Liver (tissue), 9 donors: ENCODE data around the gene NXN. TPM values are rescaled to one million over a fixed set of nuclear protein-coding genes. Genes with fewer than 3 reads are reported as not detected.

Experiments
- DNase-seq: peaks from one replicate; pipeline ENCODE4 v3.0.0-alpha.2; 2017; ENCODE audit warnings: low spot score
- H3K27ac ChIP-seq, 2 donors: one replicate each; pipeline ENCODE4 v1.7.0; 2013; ENCODE audit warnings: inconsistent platforms in 2 of 2, low read length in 2 of 2, control low read depth in 1 of 2, low read depth in 1 of 2, mild to moderate bottlenecking in 1 of 2
- H3K27me3 ChIP-seq, 4 donors: one replicate each; pipeline versions ENCODE4 v1.6.1 to v1.7.0; 2013; ENCODE audit warnings: low read length in 3 of 4, inconsistent platforms in 1 of 4, mild to moderate bottlenecking in 1 of 4, moderate library complexity in 1 of 4; ENCODE audit not compliant: control insufficient read depth in 4 of 4, insufficient read depth in 4 of 4
- H3K36me3 ChIP-seq, 4 donors: one replicate each; pipeline versions ENCODE4 v1.6.1 to v1.7.0; 2013; ENCODE audit warnings: low read length in 3 of 4, mild to moderate bottlenecking in 3 of 4, low read depth in 1 of 4, moderate library complexity in 1 of 4; ENCODE audit not compliant: control insufficient read depth in 4 of 4, insufficient read depth in 3 of 4
- H3K4me1 ChIP-seq, 4 donors: one replicate each; pipeline versions ENCODE4 v1.6.1 to v1.7.0; 2013; ENCODE audit warnings: low read length in 3 of 4, mild to moderate bottlenecking in 3 of 4, moderate library complexity in 1 of 4; ENCODE audit not compliant: control insufficient read depth in 4 of 4, insufficient read depth in 4 of 4
- H3K4me3 ChIP-seq, 3 donors: one replicate each; pipeline versions ENCODE4 v1.6.1 to v1.7.0; 2013; ENCODE audit warnings: low read length in 3 of 3, control low read depth in 1 of 3, low read depth in 1 of 3, mild to moderate bottlenecking in 1 of 3
- H3K9ac ChIP-seq, 2 donors: one replicate each; pipeline ENCODE4 v1.7.0; 2013; ENCODE audit warnings: low read length in 2 of 2, mild to moderate bottlenecking in 2 of 2, moderate library complexity in 2 of 2, control low read depth in 1 of 2, low read depth in 1 of 2
- H3K9me3 ChIP-seq, 4 donors: one replicate each; pipeline versions ENCODE4 v1.6.1 to v1.7.0; 2013; ENCODE audit warnings: low read length in 3 of 4; ENCODE audit not compliant: control insufficient read depth in 4 of 4
- FOXA1 ChIP-seq: IDR thresholded peaks from 2 replicates; pipeline ENCODE4 v1.6.1; 2016; ENCODE audit warnings: antibody characterized with exemption
- FOXA2 ChIP-seq: IDR thresholded peaks from 2 replicates; pipeline ENCODE4 v1.6.1; 2016; ENCODE audit warnings: antibody characterized with exemption
- HNF4G ChIP-seq: IDR thresholded peaks from 2 replicates; pipeline ENCODE4 v1.6.1; 2016; ENCODE audit warnings: antibody characterized with exemption
- JUND ChIP-seq, 2 donors: IDR thresholded peaks; 2 replicates each; pipeline ENCODE4 v1.6.1; 2016; ENCODE audit warnings: antibody characterized with exemption in 2 of 2
- NR2F2 ChIP-seq: IDR thresholded peaks from 2 replicates; pipeline ENCODE4 v1.6.1; 2016; ENCODE audit warnings: antibody characterized with exemption
- RAD21 ChIP-seq, 2 donors: IDR thresholded peaks; 2 replicates each; pipeline ENCODE4 v1.6.1; 2016; ENCODE audit warnings: antibody characterized with exemption in 2 of 2, mild to moderate bottlenecking in 2 of 2
- RXRA ChIP-seq, 2 donors: IDR thresholded peaks; 2 replicates each; pipeline ENCODE4 v1.6.1; 2017 to 2018; ENCODE audit warnings: antibody characterized with exemption in 2 of 2, mild to moderate bottlenecking in 1 of 2
- SP1 ChIP-seq: IDR thresholded peaks from 2 replicates; pipeline ENCODE4 v1.6.1; 2018; ENCODE audit warnings: antibody characterized with exemption, mild to moderate bottlenecking
- TAF1 ChIP-seq: conservative IDR thresholded peaks from 2 replicates; pipeline ENCODE4 v1.6.1; 2016; ENCODE audit warnings: antibody characterized with exemption, mild to moderate bottlenecking
- YY1 ChIP-seq: IDR thresholded peaks from 2 replicates; pipeline ENCODE4 v1.6.1; 2016; ENCODE audit warnings: antibody characterized with exemption, mild to moderate bottlenecking
- WGBS: extraction: QIAGEN DNeasy Blood & Tissue Kit; methylation state at CpG from one replicate; pipeline ENCODE4 v1.1.7; 2013; 5-methylcytosine and 5-hydroxymethylcytosine counted together
- polyA plus RNA-seq, 2 donors: library from polyadenylated mRNA; stranded (reverse) in 1 of 2; unstranded in 1 of 2; fragments of 200-250 nt in 1 of 2; fragments of >200 nt in 1 of 2; fragmentation: Nextera tagmentation in 1 of 2; extraction: Ambion mirVana in 1 of 2; gene quantifications; one replicate each; pipeline versions ENCODE4 v1.2.1 to v1.2.3, GENCODE V29; 2013 to 2015
- total RNA-seq, 2 donors: library from RNA; depleted of rRNA; stranded (reverse); fragments of >200 nt; gene quantifications; one replicate each; pipeline ENCODE4 v1.2.3, GENCODE V29; 2014
- TF ChIP-seq, protein P1 (sequence below): IDR thresholded peaks from 2 replicates; pipeline ENCODE4 v1.6.1; 2016; ENCODE audit warnings: antibody characterized with exemption
- TF ChIP-seq, protein P2 (sequence below): IDR thresholded peaks from 2 replicates; pipeline ENCODE4 v1.6.1; 2016; ENCODE audit warnings: antibody characterized with exemption, mild to moderate bottlenecking
- donor health status: healthy.
- donor health status: healthy.
- donor health status: healthy.
- donor health status: healthy.
- donor health status: healthy.

The NXN gene
- total and polyA plus RNA-seq, 4 donors: 2.3 to 4.5 (median 3.3) TPM

DNA sequence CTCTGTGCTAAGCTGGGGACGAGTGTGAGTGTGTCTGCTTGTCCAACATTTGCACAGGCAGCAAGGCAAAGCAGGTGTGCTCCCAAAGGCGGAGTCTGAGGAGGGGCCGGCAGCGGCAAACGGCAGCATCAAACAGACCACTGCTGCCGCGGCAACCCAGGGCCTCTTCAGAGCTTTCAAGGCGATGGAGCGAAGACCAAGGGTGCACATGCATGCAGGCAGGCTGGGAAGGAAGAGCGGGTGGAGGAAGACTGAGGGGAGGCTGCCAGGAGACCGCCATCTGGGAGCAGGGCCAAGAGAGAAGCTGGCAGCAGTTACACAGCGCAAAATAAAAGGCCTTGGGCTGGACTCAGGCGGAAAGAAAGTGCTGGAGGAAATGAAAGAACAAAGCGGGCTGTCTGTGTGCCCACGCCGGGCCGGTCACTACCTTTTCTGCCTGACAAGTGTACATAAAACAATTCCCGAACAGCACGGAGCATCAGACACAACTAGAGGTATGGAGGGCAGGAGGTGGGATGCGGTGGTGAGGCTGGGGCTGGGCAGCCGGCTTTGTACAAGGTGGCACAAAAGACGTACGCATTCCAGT is 25.9 kb upstream of the NXN start:
- 31% methylated on average over 23 of the region's 23 CpGs for WGBS
- Histone ChIP-seq H3K36me3 (peaks cover 3 to 20% (median 13%) of the 10 kb centered on the region in 4 donors), H3K9me3 (no peaks in the 10 kb centered on the region), H3K4me1 (peaks cover 2 to 26% (median 16%) of the 10 kb centered on the region in 4 donors), H3K27me3 (no peaks in the 10 kb centered on the region), H3K4me3 (no peak overlapping the region), H3K27ac (no peak overlapping the region), H3K9ac (no peak overlapping the region)
- DNase-seq: no peak
- TF ChIP-seq FOXA1: no peak
- no peak for TF ChIP-seq FOXA2
- TF ChIP-seq, protein P1, sequence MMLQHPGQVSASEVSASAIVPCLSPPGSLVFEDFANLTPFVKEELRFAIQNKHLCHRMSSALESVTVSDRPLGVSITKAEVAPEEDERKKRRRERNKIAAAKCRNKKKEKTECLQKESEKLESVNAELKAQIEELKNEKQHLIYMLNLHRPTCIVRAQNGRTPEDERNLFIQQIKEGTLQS: no peak
- no peak for TF ChIP-seq JUND (IDR thresholded peaks at IDR 0.05)
- TF ChIP-seq SP1: no peak
- TF ChIP-seq, protein P2, sequence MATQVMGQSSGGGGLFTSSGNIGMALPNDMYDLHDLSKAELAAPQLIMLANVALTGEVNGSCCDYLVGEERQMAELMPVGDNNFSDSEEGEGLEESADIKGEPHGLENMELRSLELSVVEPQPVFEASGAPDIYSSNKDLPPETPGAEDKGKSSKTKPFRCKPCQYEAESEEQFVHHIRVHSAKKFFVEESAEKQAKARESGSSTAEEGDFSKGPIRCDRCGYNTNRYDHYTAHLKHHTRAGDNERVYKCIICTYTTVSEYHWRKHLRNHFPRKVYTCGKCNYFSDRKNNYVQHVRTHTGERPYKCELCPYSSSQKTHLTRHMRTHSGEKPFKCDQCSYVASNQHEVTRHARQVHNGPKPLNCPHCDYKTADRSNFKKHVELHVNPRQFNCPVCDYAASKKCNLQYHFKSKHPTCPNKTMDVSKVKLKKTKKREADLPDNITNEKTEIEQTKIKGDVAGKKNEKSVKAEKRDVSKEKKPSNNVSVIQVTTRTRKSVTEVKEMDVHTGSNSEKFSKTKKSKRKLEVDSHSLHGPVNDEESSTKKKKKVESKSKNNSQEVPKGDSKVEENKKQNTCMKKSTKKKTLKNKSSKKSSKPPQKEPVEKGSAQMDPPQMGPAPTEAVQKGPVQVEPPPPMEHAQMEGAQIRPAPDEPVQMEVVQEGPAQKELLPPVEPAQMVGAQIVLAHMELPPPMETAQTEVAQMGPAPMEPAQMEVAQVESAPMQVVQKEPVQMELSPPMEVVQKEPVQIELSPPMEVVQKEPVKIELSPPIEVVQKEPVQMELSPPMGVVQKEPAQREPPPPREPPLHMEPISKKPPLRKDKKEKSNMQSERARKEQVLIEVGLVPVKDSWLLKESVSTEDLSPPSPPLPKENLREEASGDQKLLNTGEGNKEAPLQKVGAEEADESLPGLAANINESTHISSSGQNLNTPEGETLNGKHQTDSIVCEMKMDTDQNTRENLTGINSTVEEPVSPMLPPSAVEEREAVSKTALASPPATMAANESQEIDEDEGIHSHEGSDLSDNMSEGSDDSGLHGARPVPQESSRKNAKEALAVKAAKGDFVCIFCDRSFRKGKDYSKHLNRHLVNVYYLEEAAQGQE: no peak
- TF ChIP-seq YY1: no peak
- TF ChIP-seq RXRA (IDR thresholded peaks at IDR 0.05): no peak
- TF ChIP-seq NR2F2: no peak
- no peak for TF ChIP-seq TAF1

- DNase-seq: no peak
- H3K4me1 ChIP-seq: peaks cover 2 to 30% (median 17%) of the 10 kb centered on the region in 4 donors
- no peak for TF ChIP-seq RAD21 (IDR thresholded peaks at IDR 0.05)
- H3K4me3 ChIP-seq: no peak overlapping the region
- H3K9ac ChIP-seq: no peak overlapping the region
- no peak overlapping the region for H3K27ac ChIP-seq
- no peaks in the 10 kb centered on the region for H3K27me3 ChIP-seq
- peaks cover 3 to 20% (median 11%) of the 10 kb centered on the region in 4 donors for H3K36me3 ChIP-seq
- 69% methylated on average over 13 of the region's 13 CpGs for WGBS
- H3K9me3 ChIP-seq: no peaks in the 10 kb centered on the region
These were observed 25.3 kb upstream of the NXN start for GRCh38 chr17:1004769-1005295.

DNA sequence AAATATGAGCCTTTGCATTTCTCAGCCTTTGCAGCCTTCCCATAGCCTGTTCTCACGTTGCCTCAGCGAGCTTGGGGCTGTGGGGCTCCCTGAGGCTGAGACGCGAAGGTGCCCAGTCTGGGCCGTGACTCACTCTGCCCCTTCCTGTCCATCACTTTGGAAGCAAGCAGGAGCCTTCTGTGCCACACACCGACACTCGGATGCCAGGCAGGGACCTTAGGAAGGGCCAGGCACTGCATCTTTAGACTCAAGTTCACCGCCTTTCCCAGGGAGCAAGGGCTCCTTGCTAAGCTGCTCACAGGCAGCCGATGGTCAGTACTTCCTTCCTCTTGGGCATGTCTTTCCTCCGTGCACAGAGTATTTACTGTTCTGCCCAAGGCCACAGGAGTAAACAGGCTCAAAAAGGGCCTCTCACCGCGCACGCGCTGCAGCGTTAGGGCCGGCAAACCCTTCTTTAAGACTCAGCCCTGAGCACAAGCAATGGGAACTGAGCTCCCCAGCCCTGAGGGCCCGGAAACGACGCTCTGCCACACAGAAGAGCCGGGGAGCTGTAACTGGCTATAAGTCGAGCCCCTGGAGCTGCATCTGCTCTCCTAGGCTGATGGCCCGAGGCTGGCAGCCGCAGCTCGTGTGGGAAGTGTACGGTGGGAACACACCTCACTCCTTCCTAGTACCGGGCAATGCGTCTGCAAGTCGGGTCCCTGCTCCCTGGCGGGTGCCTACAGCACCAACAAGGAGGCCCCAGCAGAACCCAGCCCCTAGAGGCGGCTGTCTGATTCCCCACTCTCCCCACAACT is 24.6 kb upstream of the NXN start:
- peaks cover 2 to 30% (median 19%) of the 10 kb centered on the region in 4 donors for H3K4me1 ChIP-seq
- no peak overlapping the region for H3K4me3 ChIP-seq
- H3K36me3 ChIP-seq: peaks cover 3 to 23% (median 13%) of the 10 kb centered on the region in 4 donors
- H3K27me3 ChIP-seq: no peaks in the 10 kb centered on the region
- no peak for DNase-seq
- TF ChIP-seq RAD21 (IDR thresholded peaks at IDR 0.05) (no peak), HNF4G (no peak), FOXA2 (no peak), SP1 (no peak)
- TF ChIP-seq, protein P2: no peak
- TF ChIP-seq, protein P1: no peak
- no peaks in the 10 kb centered on the region for H3K9me3 ChIP-seq
- WGBS: 76% methylated on average over 30 of the region's 30 CpGs
- H3K9ac ChIP-seq: no peak overlapping the region
- no peak overlapping the region for H3K27ac ChIP-seq
